D721Med (cell line): Measurements from ENCODE around the gene LGALS7.

Source experiments
- DNase-seq: peaks from one replicate; pipeline ENCODE4 v3.0.0; 2011; ENCODE audit warnings: low spot score; ENCODE audit not compliant: insufficient read length
- FAIRE-seq: peaks from 2 replicates; lab custom pipeline; 2011; peaks lifted over from hg19 to GRCh38; lab: Jason Lieb, UNC
- CTCF ChIP-seq: IDR thresholded peaks from 2 replicates; pipeline ENCODE4 v1.5.1; 2012; ENCODE audit warnings: mild to moderate bottlenecking, control low read depth; ENCODE audit not compliant: insufficient read depth; ENCODE audit errors: missing control alignments

LGALS7 gene

GRCh38 chr19:38723606-38723965 lies 49.7 kb downstream of the LGALS7 start:
- no peak for FAIRE-seq
- no peak for DNase-seq
- TF ChIP-seq CTCF, result no peak

- no peak for DNase-seq
- no peak for TF ChIP-seq CTCF
- no peak for FAIRE-seq
These were observed 50.2 kb downstream of the LGALS7 start for GRCh38 chr19:38722947-38723605.

GRCh38 chr19:38721979-38722773 lies 51.1 kb downstream of the LGALS7 start:
- FAIRE-seq (no peak), DNase-seq (no peak)
- no peak for TF ChIP-seq CTCF

GRCh38 chr19:38721496-38721895 lies 51.8 kb downstream of the LGALS7 start:
- TF ChIP-seq CTCF, result no peak

More at GRCh38 chr19:38721496-38721895, 51.8 kb downstream of the LGALS7 start:
- DNase-seq (no peak), FAIRE-seq (no peak)
